CD4-positive, alpha-beta T cell (primary cell): ENCODE data around the gene REV3L. TPM values are rescaled to one million over a fixed set of nuclear protein-coding genes. Genes with fewer than 3 reads are reported as not detected.

ENCODE experiments used
- ATAC-seq: fragments of 200-7000 bp; cut with Tn5 transposase; one replicate; pipeline ENCODE4 v1.10.0; 2022; ENCODE audit warnings: mild to moderate bottlenecking; ENCODE audit not compliant: poor library complexity
- CTCF ChIA-PET: fragments of 350-600 bp; sonication (Branson Sonifier 250); formaldehyde crosslinking; loops from one replicate; lab custom pipeline; 2021; ENCODE audit warnings: antibody characterized with exemption, inconsistent platforms; lab: Charles Lee
- POLR2A ChIA-PET: fragments of 350-600 bp; sonication (Branson Sonifier 250); formaldehyde crosslinking; loops from one replicate; lab custom pipeline; 2021; ENCODE audit warnings: antibody characterized with exemption, inconsistent platforms; lab: Charles Lee
- DNase-seq, 14 experiments: peaks; one replicate each; pipeline ENCODE4 v3.0.0-alpha.2; 2013 to 2020; ENCODE audit warnings: mixed read lengths in 2 of 14
- H3K27ac ChIP-seq, 2 donors: one replicate each; pipeline versions ENCODE4 v1.5.1 to v1.7.0; 2013; ENCODE audit warnings: low read length in 2 of 2, low read depth in 1 of 2, mild to moderate bottlenecking in 1 of 2
- H3K27me3 ChIP-seq, 2 experiments: 1 replicate in 1 of 2; 2 replicates in 1 of 2; pipeline versions ENCODE4 v1.6.1 to v1.7.0; 2013; ENCODE audit warnings: low read length in 2 of 2, control low read depth in 1 of 2, mild to moderate bottlenecking in 1 of 2, moderate library complexity in 1 of 2; ENCODE audit not compliant: insufficient read depth in 2 of 2, control insufficient read depth in 1 of 2
- H3K36me3 ChIP-seq: one replicate; pipeline ENCODE4 v1.6.1; 2013; ENCODE audit warnings: low read length, control low read depth; ENCODE audit not compliant: insufficient read depth
- H3K4me1 ChIP-seq: one replicate; pipeline ENCODE4 v1.6.1; 2013; ENCODE audit warnings: low read length, control low read depth; ENCODE audit not compliant: insufficient read depth
- H3K4me3 ChIP-seq: one replicate; pipeline ENCODE4 v1.5.1; 2013; ENCODE audit warnings: mild to moderate bottlenecking, low read length, moderate library complexity
- H3K9me3 ChIP-seq, 2 experiments: 1 replicate in 1 of 2; 2 replicates in 1 of 2; pipeline versions ENCODE4 v1.6.1 to v1.7.0; 2013; ENCODE audit warnings: low read length in 2 of 2, mild to moderate bottlenecking in 2 of 2, control low read depth in 1 of 2, moderate library complexity in 1 of 2; ENCODE audit not compliant: control insufficient read depth in 1 of 2, insufficient read depth in 1 of 2
- H3K27ac Mint-ChIP-seq: one replicate; pipeline ENCODE4 v1.8.0; 2020; ENCODE audit warnings: mixed read lengths
- H3K27me3 Mint-ChIP-seq: one replicate; pipeline ENCODE4 v1.8.0; 2021; ENCODE audit warnings: mixed read lengths
- H3K36me3 Mint-ChIP-seq: one replicate; pipeline ENCODE4 v1.8.0; 2021; ENCODE audit warnings: low read depth, mixed read lengths
- H3K4me1 Mint-ChIP-seq: one replicate; pipeline ENCODE4 v1.8.0; 2021; ENCODE audit warnings: low read depth, mixed read lengths
- H3K4me3 Mint-ChIP-seq: one replicate; pipeline ENCODE4 v1.8.0; 2020; ENCODE audit warnings: mild to moderate bottlenecking, mixed read lengths
- H3K9me3 Mint-ChIP-seq: one replicate; pipeline ENCODE4 v1.8.0; 2020; ENCODE audit warnings: mixed read lengths
- intact Hi-C, 2 experiments: fragments of 100-400 bp; cut with DNase I in 1 of 2; cut with micrococcal nuclease in 1 of 2; formaldehyde crosslinking; loops; one replicate each; pipeline versions ENCODE4 v1.15.1 to v1.9.0; 2023 to 2025; cut with DNase I, micrococcal nuclease
- total RNA-seq, 174 experiments: library from RNA in 2 of 174; stranded (reverse) in 2 of 174; gene quantifications; one replicate each; pipeline ENCODE4 v1.2.3 and lab custom pipeline; 2021 to 2026
- TF ChIP-seq, protein P1 (sequence below): fragments of 200-600 bp; IDR thresholded peaks from one replicate; pipeline ENCODE4 v1.8.0; 2022; ENCODE audit warnings: antibody characterized with exemption, mild to moderate bottlenecking

The REV3L gene
- total RNA-seq, 2 experiments from 2014 or later: 17.0 to 20.6 TPM

DNA sequence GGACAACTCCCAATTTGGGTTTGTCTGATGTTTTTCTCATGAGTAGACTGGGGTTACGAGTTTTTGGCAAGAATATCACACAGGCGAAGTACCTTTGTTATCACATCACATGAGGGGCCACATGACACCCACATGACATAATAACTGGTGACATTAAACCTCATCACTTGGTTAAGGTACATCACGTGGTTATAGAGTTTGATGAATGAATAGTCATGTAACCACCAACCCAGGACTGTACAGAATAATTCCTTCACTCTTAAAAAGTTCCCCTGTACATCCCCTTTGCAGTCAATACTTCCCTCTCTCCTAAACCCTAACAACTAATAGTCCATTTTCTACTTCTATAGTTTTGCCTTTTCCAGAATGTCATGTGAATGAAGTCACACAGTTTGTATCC, 83.4 kb downstream of the REV3L start:
- no peak overlapping the region for H3K4me3 Mint-ChIP-seq
- H3K9me3 Mint-ChIP-seq: no peaks in the 10 kb centered on the region
- no peaks in the 10 kb centered on the region for H3K4me1 Mint-ChIP-seq
- Histone ChIP-seq H3K4me1 (no peaks in the 10 kb centered on the region), H3K9me3 (no peaks in the 10 kb centered on the region), H3K4me3 (no peak overlapping the region), H3K36me3 (peaks cover 30% of the 10 kb centered on the region), H3K27me3 (no peaks in the 10 kb centered on the region), H3K27ac (no peak overlapping the region)
- TF ChIP-seq, protein P1, sequence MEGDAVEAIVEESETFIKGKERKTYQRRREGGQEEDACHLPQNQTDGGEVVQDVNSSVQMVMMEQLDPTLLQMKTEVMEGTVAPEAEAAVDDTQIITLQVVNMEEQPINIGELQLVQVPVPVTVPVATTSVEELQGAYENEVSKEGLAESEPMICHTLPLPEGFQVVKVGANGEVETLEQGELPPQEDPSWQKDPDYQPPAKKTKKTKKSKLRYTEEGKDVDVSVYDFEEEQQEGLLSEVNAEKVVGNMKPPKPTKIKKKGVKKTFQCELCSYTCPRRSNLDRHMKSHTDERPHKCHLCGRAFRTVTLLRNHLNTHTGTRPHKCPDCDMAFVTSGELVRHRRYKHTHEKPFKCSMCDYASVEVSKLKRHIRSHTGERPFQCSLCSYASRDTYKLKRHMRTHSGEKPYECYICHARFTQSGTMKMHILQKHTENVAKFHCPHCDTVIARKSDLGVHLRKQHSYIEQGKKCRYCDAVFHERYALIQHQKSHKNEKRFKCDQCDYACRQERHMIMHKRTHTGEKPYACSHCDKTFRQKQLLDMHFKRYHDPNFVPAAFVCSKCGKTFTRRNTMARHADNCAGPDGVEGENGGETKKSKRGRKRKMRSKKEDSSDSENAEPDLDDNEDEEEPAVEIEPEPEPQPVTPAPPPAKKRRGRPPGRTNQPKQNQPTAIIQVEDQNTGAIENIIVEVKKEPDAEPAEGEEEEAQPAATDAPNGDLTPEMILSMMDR: no peak
- peaks cover 78% of the 10 kb centered on the region for H3K36me3 Mint-ChIP-seq
- DNase-seq (peak in 2 of 14 experiments; percentile 9 to 17), ATAC-seq (no peak)
- H3K27ac Mint-ChIP-seq: no peak overlapping the region
- ChIA-PET CTCF (no interaction called here), POLR2A (no interaction called here)
- no peaks in the 10 kb centered on the region for H3K27me3 Mint-ChIP-seq
- intact Hi-C loops: no loop called here

DNA sequence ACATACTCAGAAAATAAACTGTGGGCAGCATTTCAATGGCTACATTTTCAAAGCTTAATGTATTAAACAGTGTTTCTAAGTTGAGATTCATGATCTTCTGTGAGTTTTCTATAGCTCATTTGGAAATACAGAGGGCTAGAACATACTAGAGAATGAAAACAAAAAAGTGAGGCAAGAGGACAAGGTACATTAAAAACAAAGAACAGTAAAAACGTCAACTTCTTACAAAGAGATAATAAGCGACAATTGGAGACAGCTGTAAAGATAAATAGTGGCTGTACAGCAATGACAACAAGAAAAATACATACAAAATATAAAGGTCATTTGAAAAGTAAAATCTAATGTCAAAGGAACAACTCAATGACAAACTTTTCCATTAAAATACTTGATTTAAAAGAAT, 94.3 kb downstream of the REV3L start:
- no peak overlapping the region for H3K4me3 ChIP-seq
- H3K27me3 ChIP-seq: no peaks in the 10 kb centered on the region
- H3K9me3 ChIP-seq: no peaks in the 10 kb centered on the region
- Mint-ChIP-seq H3K9me3 (no peaks in the 10 kb centered on the region), H3K4me3 (no peak overlapping the region), H3K36me3 (peaks cover 67% of the 10 kb centered on the region), H3K27ac (no peak overlapping the region), H3K4me1 (no peaks in the 10 kb centered on the region), H3K27me3 (no peaks in the 10 kb centered on the region)
- intact Hi-C loops: no loop called here
- TF ChIP-seq, protein P1: no peak
- no peaks in the 10 kb centered on the region for H3K4me1 ChIP-seq
- peaks cover 20% of the 10 kb centered on the region for H3K36me3 ChIP-seq
- POLR2A ChIA-PET: interaction anchor here (0.5 to 0.6 kb wide), 2 partner anchors 24 to 640 kb away, joined by 3 to 4 read pairs; no protein-coding TSS in a partner anchor
- H3K27ac ChIP-seq: no peak overlapping the region
- no peak for DNase-seq
- no peak for ATAC-seq
- CTCF ChIA-PET: interaction anchor here (1.2 kb wide), 1 partner anchor 90 kb away, joined by 3 read pairs; no protein-coding TSS in a partner anchor

DNA sequence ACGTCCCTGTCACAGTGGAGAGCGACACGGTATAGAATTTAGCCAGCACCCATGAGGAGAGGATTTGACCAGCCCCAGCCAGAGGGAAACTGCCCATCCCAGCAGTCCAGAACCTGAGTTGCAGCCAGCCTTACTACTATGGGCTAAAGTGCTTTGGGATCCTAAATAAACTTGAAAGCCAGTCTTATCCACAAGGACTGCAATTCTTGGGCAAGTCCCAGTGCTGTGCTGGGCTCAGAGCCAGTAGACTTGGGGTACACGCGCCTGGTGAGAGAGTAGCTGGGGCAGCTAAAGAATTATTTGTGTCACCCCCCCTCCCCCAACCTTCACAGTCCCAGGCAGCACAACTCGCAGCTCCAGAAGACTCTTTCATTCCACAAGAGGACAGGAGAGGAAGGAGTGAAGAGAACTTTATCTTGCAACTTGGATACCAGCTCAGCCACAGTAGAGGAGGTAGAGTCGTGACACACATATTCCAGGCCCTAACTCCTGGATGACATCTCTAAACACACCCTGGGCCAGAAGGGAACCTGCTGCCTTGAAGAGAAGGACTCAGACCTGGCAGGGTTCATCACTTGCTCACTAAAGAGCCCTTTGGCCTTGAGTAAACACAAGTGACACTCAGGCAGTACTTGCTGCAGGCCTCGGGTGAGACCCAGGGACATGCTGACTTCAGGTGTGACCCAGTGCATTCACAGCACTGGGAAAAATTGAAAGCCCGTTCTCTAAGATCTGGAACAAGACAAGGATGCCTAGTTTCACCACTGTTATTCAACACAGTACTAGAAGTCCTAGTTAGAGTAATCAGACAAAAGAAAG, 100.3 kb downstream of the REV3L start:
- no peak overlapping the region for H3K27ac ChIP-seq
- H3K9me3 Mint-ChIP-seq: no peaks in the 10 kb centered on the region
- H3K4me3 Mint-ChIP-seq: no peak overlapping the region
- CTCF ChIA-PET: no interaction called here
- ATAC-seq (no peak), DNase-seq (no peak)
- intact Hi-C loops: no loop called here
- H3K27me3 ChIP-seq: no peaks in the 10 kb centered on the region
- POLR2A ChIA-PET: no interaction called here
- H3K9me3 ChIP-seq: no peaks in the 10 kb centered on the region
- H3K27me3 Mint-ChIP-seq: no peaks in the 10 kb centered on the region
- H3K4me1 ChIP-seq: no peaks in the 10 kb centered on the region
- peaks cover 88% of the 10 kb centered on the region for H3K36me3 Mint-ChIP-seq
- TF ChIP-seq, protein P1: no peak
- H3K4me1 Mint-ChIP-seq: no peaks in the 10 kb centered on the region
- H3K27ac Mint-ChIP-seq: no peak overlapping the region
- H3K4me3 ChIP-seq: no peak overlapping the region
- H3K36me3 ChIP-seq: peaks cover 34% of the 10 kb centered on the region
